Karpas-422 (cell line): Measurements from ENCODE around the gene ANKRD44. TPM values are rescaled to one million over a fixed set of nuclear protein-coding genes. Genes with fewer than 3 reads are reported as not detected.
"Not testable (repeated sequence)": the region's sequence is repeated elsewhere in the genome, so short reads cannot be mapped to it uniquely, and the experiment has no call there.

ENCODE experiments used
- DNase-seq: peaks from one replicate; pipeline ENCODE4 v3.0.0-alpha.2; 2015
- H2AFZ ChIP-seq: fragments of 200-600 bp; sonication (generic); 2 replicates; pipeline ENCODE4 v1.6.1; 2014; ENCODE audit warnings: antibody characterized with exemption, low read length, mixed read lengths
- H3K27ac ChIP-seq: fragments of 200-600 bp; sonication (generic); 2 replicates; pipeline ENCODE4 v1.5.1; 2014; ENCODE audit warnings: mild to moderate bottlenecking, low read length, moderate library complexity
- H3K27me3 ChIP-seq: fragments of 200-600 bp; sonication (generic); 2 replicates; pipeline ENCODE4 v1.6.1; 2014; ENCODE audit warnings: low read length, mixed read lengths
- H3K36me3 ChIP-seq: fragments of 200-600 bp; sonication (generic); 2 replicates; pipeline ENCODE4 v1.6.1; 2014; ENCODE audit warnings: low read length, mixed read lengths; ENCODE audit not compliant: insufficient read depth
- H3K4me1 ChIP-seq: fragments of 200-600 bp; sonication (generic); 2 replicates; pipeline ENCODE4 v1.6.1; 2014; ENCODE audit warnings: mild to moderate bottlenecking, low read length, mixed read lengths
- H3K4me2 ChIP-seq: fragments of 200-600 bp; sonication (generic); 2 replicates; pipeline ENCODE4 v1.6.1; 2014; ENCODE audit warnings: low read length, low read depth, mild to moderate bottlenecking; ENCODE audit not compliant: poor library complexity, severe bottlenecking
- H3K4me3 ChIP-seq: fragments of 200-600 bp; sonication (generic); 2 replicates; pipeline ENCODE4 v1.5.1; 2014; ENCODE audit warnings: mild to moderate bottlenecking, antibody characterized with exemption, low read length, mixed read lengths
- H3K79me2 ChIP-seq: fragments of 200-600 bp; sonication (generic); 2 replicates; pipeline ENCODE4 v1.6.1; 2014; ENCODE audit warnings: mild to moderate bottlenecking, low read length, mixed read lengths
- H3K9ac ChIP-seq: fragments of 200-600 bp; sonication (generic); 2 replicates; pipeline ENCODE4 v1.6.0; 2014; ENCODE audit warnings: low read length
- H3K9me2 ChIP-seq: fragments of 200-600 bp; sonication (generic), shearing (Covaris generic); replicated peaks from 2 replicates; pipeline ENCODE4 v1.6.0; 2014; ENCODE audit warnings: mild to moderate bottlenecking, low read length, moderate library complexity; ENCODE audit not compliant: insufficient read depth
- H3K9me3 ChIP-seq: fragments of 300-700, 200-600 bp; sonication (generic); 2 replicates; pipeline ENCODE4 v1.6.1; 2014; ENCODE audit warnings: low read length, mixed read lengths
- H4K20me1 ChIP-seq: fragments of 200-600 bp; sonication (generic); 2 replicates; pipeline ENCODE4 v1.6.1; 2014; ENCODE audit warnings: mild to moderate bottlenecking, antibody characterized with exemption, low read length, low read depth; ENCODE audit not compliant: insufficient read depth
- total RNA-seq: library from RNA; depleted of rRNA; stranded (reverse); fragments of >200 nt; shearing (Covaris generic); gene quantifications from 2 replicates; pipeline ENCODE4 v1.2.3, GENCODE V29; 2014; ENCODE audit warnings: low replicate concordance

The ANKRD44 gene
- total RNA-seq, 1 experiment from 2014 or later: 120 TPM

- DNase-seq: no peak
- Histone ChIP-seq H4K20me1 (no peaks in the 10 kb centered on the region), H3K4me2 (peak overlapping the region; percentile 72), H3K9ac (no peak overlapping the region), H3K36me3 (no peaks in the 10 kb centered on the region; the same call in 1 of the 2 replicates), H3K79me2 (peaks cover 91% of the 10 kb centered on the region), H3K9me2 (no peaks in the 10 kb centered on the region), H3K4me1 (peaks cover 73% of the 10 kb centered on the region), H3K27me3 (no peaks in the 10 kb centered on the region), H3K9me3 (no peaks in the 10 kb centered on the region), H3K4me3 (no peak overlapping the region), H2AFZ (no peak overlapping the region), H3K27ac (peak overlapping the region; percentile 77)
These were observed 69.0 kb downstream of the ANKRD44 start for GRCh38 chr2:197241596-197241995.

- H3K79me2 ChIP-seq: peaks cover 92% of the 10 kb centered on the region
- H3K9ac ChIP-seq: peak overlapping the region; percentile 12
- no peaks in the 10 kb centered on the region for H3K27me3 ChIP-seq
- no peaks in the 10 kb centered on the region for H4K20me1 ChIP-seq
- H3K4me2 ChIP-seq: peak overlapping the region; percentile 72
- peak overlapping the region; percentile 24 for H3K4me3 ChIP-seq
- H3K9me2 ChIP-seq: no peaks in the 10 kb centered on the region
- no peaks in the 10 kb centered on the region for H3K9me3 ChIP-seq
- H2AFZ ChIP-seq: no peak overlapping the region
- no peaks in the 10 kb centered on the region; the same call in 1 of the 2 replicates for H3K36me3 ChIP-seq
- peak overlapping the region; percentile 77 for H3K27ac ChIP-seq
- DNase-seq: no peak
- H3K4me1 ChIP-seq: peaks cover 74% of the 10 kb centered on the region
These were observed 69.4 kb downstream of the ANKRD44 start for GRCh38 chr2:197241153-197241552.

- H3K9ac ChIP-seq: peak overlapping the region; percentile 12
- peaks cover 74% of the 10 kb centered on the region for H3K4me1 ChIP-seq
- no peak overlapping the region for H2AFZ ChIP-seq
- H3K4me3 ChIP-seq: peak overlapping the region; percentile 24
- peak; percentile 56 for DNase-seq
- no peaks in the 10 kb centered on the region for H3K27me3 ChIP-seq
- peak overlapping the region; percentile 72 for H3K4me2 ChIP-seq
- H4K20me1 ChIP-seq: no peaks in the 10 kb centered on the region
- peaks cover 94% of the 10 kb centered on the region for H3K79me2 ChIP-seq
- H3K27ac ChIP-seq: peak overlapping the region; percentile 77
- no peaks in the 10 kb centered on the region; the same call in 1 of the 2 replicates for H3K36me3 ChIP-seq
- H3K9me3 ChIP-seq: no peaks in the 10 kb centered on the region
- H3K9me2 ChIP-seq: no peaks in the 10 kb centered on the region
These were observed 70.0 kb downstream of the ANKRD44 start for GRCh38 chr2:197240421-197241041.

- H3K36me3 ChIP-seq, H2AFZ ChIP-seq, H3K27me3 ChIP-seq, DNase-seq, H3K9me3 ChIP-seq, H3K9me2 ChIP-seq, H3K4me3 ChIP-seq, H4K20me1 ChIP-seq: not testable (repeated sequence)
- Histone ChIP-seq H3K4me1 (peaks cover 74% of the 10 kb centered on the region), H3K9ac (peak overlapping the region; percentile 12; the same call in 1 of the 2 replicates), H3K27ac (peak overlapping the region; percentile 77), H3K79me2 (peaks cover 91% of the 10 kb centered on the region), H3K4me2 (peak overlapping the region; percentile 72)
These were observed 70.6 kb downstream of the ANKRD44 start for GRCh38 chr2:197240018-197240417.

- no peak overlapping the region for H3K4me3 ChIP-seq
- H4K20me1 ChIP-seq: no peaks in the 10 kb centered on the region
- H3K4me2 ChIP-seq: peak overlapping the region; percentile 72
- no peaks in the 10 kb centered on the region; the same call in 1 of the 2 replicates for H3K36me3 ChIP-seq
- H3K27me3 ChIP-seq: no peaks in the 10 kb centered on the region
- peaks cover 74% of the 10 kb centered on the region for H3K4me1 ChIP-seq
- DNase-seq: no peak
- H3K9me3 ChIP-seq: no peaks in the 10 kb centered on the region
- peaks cover 94% of the 10 kb centered on the region for H3K79me2 ChIP-seq
- no peak overlapping the region for H2AFZ ChIP-seq
- no peak overlapping the region for H3K9ac ChIP-seq
- H3K9me2 ChIP-seq: no peaks in the 10 kb centered on the region
- H3K27ac ChIP-seq: peak overlapping the region; percentile 16; the same call in 1 of the 2 replicates
These were observed 71.1 kb downstream of the ANKRD44 start for GRCh38 chr2:197239434-197239833.

- DNase-seq: no peak
- Histone ChIP-seq H3K4me3 (no peak overlapping the region), H3K4me1 (peaks cover 63% of the 10 kb centered on the region), H3K9me2 (no peaks in the 10 kb centered on the region), H2AFZ (no peak overlapping the region), H3K27me3 (no peaks in the 10 kb centered on the region), H3K27ac (no peak overlapping the region), H4K20me1 (no peaks in the 10 kb centered on the region), H3K36me3 (no peaks in the 10 kb centered on the region; the same call in 1 of the 2 replicates), H3K4me2 (no peak overlapping the region), H3K9me3 (no peaks in the 10 kb centered on the region), H3K9ac (no peak overlapping the region), H3K79me2 (peaks cover 93% of the 10 kb centered on the region)
These were observed 72.6 kb downstream of the ANKRD44 start for GRCh38 chr2:197238043-197238365.

GRCh38 chr2:197237291-197238042 is 73.1 kb downstream of the ANKRD44 start:
- Histone ChIP-seq H3K27me3 (no peaks in the 10 kb centered on the region), H2AFZ (no peak overlapping the region), H3K9me2 (no peaks in the 10 kb centered on the region), H4K20me1 (no peaks in the 10 kb centered on the region), H3K9me3 (no peaks in the 10 kb centered on the region), H3K9ac (no peak overlapping the region), H3K79me2 (peaks cover 93% of the 10 kb centered on the region), H3K36me3 (no peaks in the 10 kb centered on the region; the same call in 1 of the 2 replicates), H3K4me3 (no peak overlapping the region), H3K27ac (no peak overlapping the region), H3K4me1 (peaks cover 59% of the 10 kb centered on the region), H3K4me2 (no peak overlapping the region)
- no peak for DNase-seq

- DNase-seq: no peak
- Histone ChIP-seq H3K9ac (no peak overlapping the region), H3K9me3 (no peaks in the 10 kb centered on the region), H3K27me3 (no peaks in the 10 kb centered on the region), H3K36me3 (no peaks in the 10 kb centered on the region; the same call in 1 of the 2 replicates), H3K4me1 (peaks cover 59% of the 10 kb centered on the region), H2AFZ (no peak overlapping the region), H3K79me2 (peaks cover 94% of the 10 kb centered on the region), H3K27ac (no peak overlapping the region), H4K20me1 (no peaks in the 10 kb centered on the region), H3K4me3 (no peak overlapping the region), H3K9me2 (no peaks in the 10 kb centered on the region), H3K4me2 (no peak overlapping the region)
These were observed 73.8 kb downstream of the ANKRD44 start for GRCh38 chr2:197236816-197237215.
